Neural cell (in vitro differentiated cells): ENCODE data around the gene SUPT3H. TPM values are rescaled to one million over a fixed set of nuclear protein-coding genes. Genes with fewer than 3 reads are reported as not detected.

ENCODE experiments used
- H2AFZ ChIP-seq: fragments of 200-600, 300-800 bp; sonication (generic), shearing (Covaris generic); 2 replicates; pipeline ENCODE4 v1.6.0; 2014; ENCODE audit warnings: low read depth, mild to moderate bottlenecking, antibody characterized with exemption, low read length, moderate library complexity
- H3F3A ChIP-seq: fragments of 200-600 bp; shearing (Covaris generic); 2 replicates; pipeline ENCODE4 v1.6.1; 2016; ENCODE audit warnings: mild to moderate bottlenecking, moderate library complexity, mixed read lengths, antibody characterized with exemption, low read length; ENCODE audit not compliant: insufficient read depth, poor library complexity, severe bottlenecking
- H3K27ac ChIP-seq: fragments of 200-600, 300-800 bp; sonication (generic), shearing (Covaris generic); 2 replicates; pipeline ENCODE4 v1.5.1; 2014; ENCODE audit warnings: mild to moderate bottlenecking, low read length, moderate library complexity
- H3K27me3 ChIP-seq: fragments of 300-800, 200-600 bp; sonication (generic), shearing (Covaris generic); 2 replicates; pipeline ENCODE4 v1.6.0; 2014; ENCODE audit warnings: mild to moderate bottlenecking, low read depth, low read length, moderate library complexity; ENCODE audit not compliant: insufficient read depth
- H3K36me3 ChIP-seq: fragments of 300-800, 200-600 bp; sonication (generic), shearing (Covaris generic); 2 replicates; pipeline ENCODE4 v1.5.1; 2014; ENCODE audit warnings: mild to moderate bottlenecking, antibody characterized with exemption, low read length, moderate library complexity; ENCODE audit not compliant: insufficient read depth
- H3K4me2 ChIP-seq: fragments of 300-800, 200-600 bp; sonication (generic), shearing (Covaris generic); 2 replicates; pipeline ENCODE4 v1.6.0; 2014; ENCODE audit warnings: mild to moderate bottlenecking, low read length
- H3K4me3 ChIP-seq: fragments of 300-800, 200-600 bp; sonication (generic), shearing (Covaris generic); 2 replicates; pipeline ENCODE4 v1.5.1; 2014; ENCODE audit warnings: mild to moderate bottlenecking, low read length, moderate library complexity
- H3K79me2 ChIP-seq: fragments of 200-600 bp; shearing (Covaris generic); replicated peaks from 2 replicates; pipeline ENCODE4 v1.6.0; 2014; ENCODE audit warnings: mild to moderate bottlenecking, low read length, moderate library complexity; ENCODE audit not compliant: insufficient read depth
- H3K9ac ChIP-seq: fragments of 300-800, 200-600 bp; sonication (generic), shearing (Covaris generic); 2 replicates; pipeline ENCODE4 v1.6.1; 2016; ENCODE audit warnings: mild to moderate bottlenecking, low read length, mixed read lengths
- H3K9me2 ChIP-seq: fragments of 200-600 bp; shearing (Covaris generic); 2 replicates; pipeline ENCODE4 v1.6.1; 2016; ENCODE audit warnings: mild to moderate bottlenecking, low read length, mixed read lengths; ENCODE audit not compliant: insufficient read depth
- H3K9me3 ChIP-seq: fragments of 200-600, 300-800 bp; sonication (generic), shearing (Covaris generic); 2 replicates; pipeline ENCODE4 v1.6.1; 2016; ENCODE audit warnings: mild to moderate bottlenecking, mixed run types, low read length, moderate library complexity, mixed read lengths
- H4K20me1 ChIP-seq: fragments of 200-600 bp; shearing (Covaris generic); 2 replicates; pipeline ENCODE4 v1.6.1; 2016; ENCODE audit warnings: mild to moderate bottlenecking, mixed run types; ENCODE audit not compliant: insufficient read depth
- CTCF ChIP-seq: fragments of 450-650 bp; IDR thresholded peaks from 2 replicates; pipeline ENCODE4 v1.5.1; 2014; ENCODE audit warnings: antibody characterized with exemption, mild to moderate bottlenecking, moderate library complexity; ENCODE audit not compliant: poor library complexity, severe bottlenecking
- EP300 ChIP-seq: fragments of 450-650 bp; conservative IDR thresholded peaks from 2 replicates; pipeline ENCODE4 v1.6.1; 2014; ENCODE audit warnings: antibody characterized with exemption, mild to moderate bottlenecking, moderate library complexity; ENCODE audit not compliant: poor library complexity, severe bottlenecking
- EZH2 ChIP-seq: fragments of 200-600, 300-800 bp; shearing (Covaris generic), sonication (generic); IDR thresholded peaks from 2 replicates; pipeline ENCODE4 v1.6.1; 2014; ENCODE audit warnings: antibody characterized with exemption, low read length, borderline replicate concordance, mild to moderate bottlenecking; ENCODE audit not compliant: insufficient read depth, poor library complexity, severe bottlenecking
- MXI1 ChIP-seq: fragments of 450-650 bp; conservative IDR thresholded peaks from 2 replicates; pipeline ENCODE4 v1.6.1; 2014; ENCODE audit warnings: antibody characterized with exemption, mild to moderate bottlenecking; ENCODE audit not compliant: poor library complexity, severe bottlenecking
- POLR2AphosphoS5 ChIP-seq: IDR thresholded peaks from 2 replicates; pipeline ENCODE4 v1.6.1; 2012
- RAD21 ChIP-seq: fragments of 450-650 bp; conservative IDR thresholded peaks from 2 replicates; pipeline ENCODE4 v1.6.1; 2014; ENCODE audit warnings: antibody characterized with exemption, mild to moderate bottlenecking, moderate library complexity
- REST ChIP-seq: IDR thresholded peaks from 2 replicates; pipeline ENCODE4 v1.6.1; 2012; ENCODE audit warnings: borderline replicate concordance
- SMC3 ChIP-seq: fragments of 450-650 bp; conservative IDR thresholded peaks from 2 replicates; pipeline ENCODE4 v1.6.1; 2014; ENCODE audit warnings: antibody characterized with exemption, mild to moderate bottlenecking, moderate library complexity; ENCODE audit not compliant: poor library complexity
- TAF1 ChIP-seq: IDR thresholded peaks from 2 replicates; pipeline ENCODE4 v1.6.1; 2012; ENCODE audit warnings: low read depth
- polyA plus RNA-seq: library from polyadenylated mRNA; depleted of rRNA; stranded (reverse); fragments of >200 nt; gene quantifications from 2 replicates; pipeline ENCODE4 v1.2.3, GENCODE V29; 2014

The SUPT3H gene
- polyA plus RNA-seq, 1 donor from 2014 or later, result 6.8 TPM

DNA sequence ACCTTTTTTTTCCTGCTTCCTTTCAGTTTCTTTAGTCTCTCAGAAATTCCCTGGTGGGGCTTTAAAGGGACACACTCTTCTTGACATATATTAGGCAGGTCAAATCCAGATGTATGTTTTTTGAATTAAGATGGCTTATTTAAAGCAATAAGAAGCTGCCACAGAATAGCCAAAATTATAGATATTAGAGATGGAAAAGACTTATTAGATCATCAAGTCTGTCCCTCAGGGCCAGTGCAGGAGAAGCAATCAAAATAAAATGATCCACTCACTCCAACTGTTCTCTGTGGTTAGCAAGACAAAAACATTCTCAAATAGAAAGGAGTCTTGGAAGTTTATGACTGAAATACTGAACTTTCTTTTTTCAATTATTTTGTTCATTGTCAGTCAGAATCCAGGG lies 527.4 kb downstream of the SUPT3H start:
- no peak overlapping the region for H3K27ac ChIP-seq
- no peaks in the 10 kb centered on the region for H3K27me3 ChIP-seq
- H3K79me2 ChIP-seq, result no peaks in the 10 kb centered on the region
- H3K9ac ChIP-seq, result no peak overlapping the region
- no peak overlapping the region for H2AFZ ChIP-seq
- no peaks in the 10 kb centered on the region for H3F3A ChIP-seq
- H3K9me2 ChIP-seq, result no peaks in the 10 kb centered on the region
- H3K4me2 ChIP-seq, result no peak overlapping the region
- TF ChIP-seq REST (no peak), SMC3 (no peak), MXI1 (no peak), TAF1 (no peak), EP300 (no peak), RAD21 (no peak), EZH2 (no peak), CTCF (no peak), POLR2AphosphoS5 (no peak)
- H3K4me3 ChIP-seq, result no peak overlapping the region
- H4K20me1 ChIP-seq, result no peaks in the 10 kb centered on the region
- no peaks in the 10 kb centered on the region for H3K9me3 ChIP-seq
- H3K36me3 ChIP-seq, result no peaks in the 10 kb centered on the region

DNA sequence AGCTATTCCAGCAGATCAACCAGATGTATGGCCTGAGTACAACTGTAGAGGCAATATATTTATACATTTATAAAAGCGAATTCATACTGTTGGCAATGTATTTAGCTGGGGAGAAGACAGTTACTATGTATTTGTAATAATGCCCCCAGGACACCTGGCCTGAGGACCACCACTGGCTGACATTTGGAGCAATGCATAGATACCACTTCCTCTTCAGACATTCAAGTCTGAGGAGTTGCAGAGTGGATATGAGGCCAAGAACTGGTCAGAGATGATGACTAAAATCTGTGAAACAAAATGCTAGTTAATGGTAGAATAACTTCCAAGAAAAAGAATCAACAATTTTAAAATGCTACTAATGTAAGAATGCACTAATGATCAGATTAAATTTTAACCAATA lies 527.9 kb downstream of the SUPT3H start:
- Histone ChIP-seq H3K27ac (no peak overlapping the region), H3K9me2 (no peaks in the 10 kb centered on the region), H3K9ac (no peak overlapping the region), H3K9me3 (no peaks in the 10 kb centered on the region), H3K79me2 (no peaks in the 10 kb centered on the region), H3K36me3 (no peaks in the 10 kb centered on the region), H3K4me3 (no peak overlapping the region), H3K4me2 (no peak overlapping the region), H3K27me3 (no peaks in the 10 kb centered on the region), H2AFZ (no peak overlapping the region), H3F3A (no peaks in the 10 kb centered on the region), H4K20me1 (no peaks in the 10 kb centered on the region)
- TF ChIP-seq MXI1 (no peak), REST (no peak), EP300 (no peak), POLR2AphosphoS5 (no peak), EZH2 (no peak), CTCF (no peak)
